ENCODE measurements around the gene CDHR2.

DNA sequence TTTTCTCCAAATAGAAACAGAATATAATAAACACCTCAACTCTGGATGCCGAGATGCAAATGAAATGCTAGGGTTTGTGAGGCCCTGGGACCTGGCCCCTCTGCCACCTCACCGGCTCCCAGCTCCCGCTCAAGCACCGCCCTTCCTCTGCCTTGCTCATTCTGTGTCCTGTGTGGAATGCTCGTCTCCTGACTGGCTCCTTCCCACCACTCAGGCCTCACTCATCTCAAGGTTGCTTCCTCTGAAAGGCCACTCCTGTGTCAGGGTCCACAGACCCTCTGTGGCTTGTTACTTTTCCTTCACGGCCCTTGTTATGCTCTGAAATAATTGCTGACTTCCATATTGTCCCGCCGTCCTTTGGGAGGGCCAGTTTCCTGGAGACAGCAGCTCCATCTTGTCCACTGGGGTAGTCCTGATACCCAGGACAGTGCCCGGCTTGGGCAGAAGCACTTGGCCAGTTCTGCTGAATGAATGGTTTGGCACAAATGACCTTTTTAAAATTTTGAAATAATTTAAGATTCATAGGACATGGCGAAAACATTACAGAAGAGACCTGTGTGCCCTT lies 27.4 kb upstream of the CDHR2 start:
- no peak for TF ChIP-seq EZH2 (IDR thresholded peaks at IDR 0.05; ENCODE audit: borderline replicate concordance, low read depth, low read length, severe bottlenecking)
- TF ChIP-seq CTCF (IDR thresholded peaks at IDR 0.05; ENCODE audit: extremely low read depth in 1 of 2, insufficient read depth in 1 of 2, low read depth in 1 of 2, low read length in 2 of 2): no peak
- TF ChIP-seq POLR2A (IDR thresholded peaks at IDR 0.05; ENCODE audit: low read depth, low read length): no peak
- no peak for TF ChIP-seq MYC (IDR thresholded peaks at IDR 0.05; ENCODE audit: low read depth, low read length)
- no peak for TF ChIP-seq JUN (IDR thresholded peaks at IDR 0.05; ENCODE audit: borderline replicate concordance, insufficient read depth, insufficient read length, low read depth)
- no peak for TF ChIP-seq GATA2 (IDR thresholded peaks at IDR 0.05; ENCODE audit: insufficient read depth, insufficient read length, low read depth, low read length)
- TF ChIP-seq, protein P1, sequence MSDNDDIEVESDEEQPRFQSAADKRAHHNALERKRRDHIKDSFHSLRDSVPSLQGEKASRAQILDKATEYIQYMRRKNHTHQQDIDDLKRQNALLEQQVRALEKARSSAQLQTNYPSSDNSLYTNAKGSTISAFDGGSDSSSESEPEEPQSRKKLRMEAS (IDR thresholded peaks at IDR 0.05; ENCODE audit: insufficient read depth, insufficient read length): no peak

Measured in endothelial cell of umbilical vein (primary cell).